Subcutaneous abdominal adipose tissue (tissue), 5 donors: ENCODE results near the gene BCAM.
"Not testable (repeated sequence)": the region's sequence is repeated elsewhere in the genome, so short reads cannot be mapped to it uniquely, and the experiment has no call there.

Experiments used
- H3K27ac ChIP-seq: one replicate; pipeline ENCODE4 v1.7.0; 2013; ENCODE audit warnings: low read depth, mild to moderate bottlenecking, inconsistent platforms, low read length, moderate library complexity
- H3K27me3 ChIP-seq, 5 donors: one replicate each; pipeline ENCODE4 v1.7.0; 2013; ENCODE audit warnings: low read length in 5 of 5, inconsistent platforms in 1 of 5; ENCODE audit not compliant: control insufficient read depth in 5 of 5, insufficient read depth in 4 of 5
- H3K36me3 ChIP-seq, 5 donors: one replicate each; pipeline ENCODE4 v1.7.0; 2013; ENCODE audit warnings: low read length in 5 of 5; ENCODE audit not compliant: control insufficient read depth in 5 of 5, insufficient read depth in 5 of 5
- H3K4me1 ChIP-seq, 5 donors: one replicate each; pipeline ENCODE4 v1.7.0; 2013; ENCODE audit warnings: low read length in 5 of 5, mild to moderate bottlenecking in 3 of 5, moderate library complexity in 1 of 5; ENCODE audit not compliant: control insufficient read depth in 5 of 5, insufficient read depth in 5 of 5
- H3K4me3 ChIP-seq, 5 donors: one replicate each; pipeline ENCODE4 v1.7.0; 2013; ENCODE audit warnings: low read length in 5 of 5, low read depth in 1 of 5
- H3K9ac ChIP-seq, 5 donors: one replicate each; pipeline ENCODE4 v1.7.0; 2013; ENCODE audit warnings: low read length in 5 of 5, mild to moderate bottlenecking in 4 of 5, moderate library complexity in 3 of 5
- H3K9me3 ChIP-seq, 5 donors: one replicate each; pipeline ENCODE4 v1.7.0; 2013; ENCODE audit warnings: low read length in 5 of 5; ENCODE audit not compliant: control insufficient read depth in 5 of 5
- donor health status: healthy.
- donor health status: healthy.
- donor health status: healthy.
- donor health status: healthy.
- donor health status: healthy.

BCAM gene

DNA sequence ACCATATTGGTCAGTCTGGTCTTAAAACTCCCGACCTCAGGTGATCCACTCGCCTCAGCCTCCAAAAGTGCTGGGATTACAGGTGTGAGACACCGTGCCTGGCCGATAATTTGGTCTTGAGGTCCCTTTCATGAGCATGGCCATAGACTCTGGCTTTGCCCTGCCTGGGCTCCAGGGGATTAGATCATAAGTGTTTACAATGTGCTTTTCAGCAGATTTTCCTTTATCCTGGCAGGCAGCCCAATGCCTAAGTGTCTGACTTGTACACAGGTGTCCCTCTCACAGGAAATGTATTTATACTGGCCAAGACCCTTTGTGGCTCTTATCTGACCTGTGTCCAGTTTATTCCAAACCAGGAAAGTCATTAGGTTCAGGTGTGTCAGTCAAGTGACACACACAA is 15.9 kb downstream of the BCAM start:
- H3K27me3 ChIP-seq = peaks cover 0 to 3% (median 0%) of the 10 kb centered on the region in 5 donors
- no peak overlapping the region for H3K27ac ChIP-seq
- H3K9ac ChIP-seq = no peak overlapping the region
- peaks cover 0 to 31% (median 3%) of the 10 kb centered on the region in 5 donors for H3K4me1 ChIP-seq
- no peaks in the 10 kb centered on the region for H3K36me3 ChIP-seq
- H3K4me3 ChIP-seq = no peak overlapping the region
- H3K9me3 ChIP-seq = no peaks in the 10 kb centered on the region

GRCh38 chr19:44832875-44833274 is 24.0 kb downstream of the BCAM start:
- H3K27me3 ChIP-seq = not testable (repeated sequence)

GRCh38 chr19:44834399-44834798 is 25.5 kb downstream of the BCAM start:
- not testable (repeated sequence) for H3K9ac ChIP-seq, H3K27ac ChIP-seq, H3K9me3 ChIP-seq

More at GRCh38 chr19:44832875-44833274, 24.0 kb downstream of the BCAM start:
- not testable (repeated sequence) for H3K9me3 ChIP-seq, H3K4me1 ChIP-seq, H3K27ac ChIP-seq, H3K36me3 ChIP-seq, H3K9ac ChIP-seq, H3K4me3 ChIP-seq

GRCh38 chr19:44839276-44839675 is 30.4 kb downstream of the BCAM start:
- Histone ChIP-seq H3K27ac (no peak overlapping the region), H3K9ac (no peak overlapping the region), H3K27me3 (peaks cover 0 to 2% (median 0%) of the 10 kb centered on the region in 5 donors), H3K4me1 (peaks cover 0 to 2% (median under 1%) of the 10 kb centered on the region in 5 donors), H3K4me3 (no peak overlapping the region), H3K9me3 (no peaks in the 10 kb centered on the region), H3K36me3 (no peaks in the 10 kb centered on the region)

More at GRCh38 chr19:44834399-44834798, 25.5 kb downstream of the BCAM start:
- H3K27me3 ChIP-seq, H3K4me3 ChIP-seq, H3K36me3 ChIP-seq, H3K4me1 ChIP-seq: not testable (repeated sequence)

DNA sequence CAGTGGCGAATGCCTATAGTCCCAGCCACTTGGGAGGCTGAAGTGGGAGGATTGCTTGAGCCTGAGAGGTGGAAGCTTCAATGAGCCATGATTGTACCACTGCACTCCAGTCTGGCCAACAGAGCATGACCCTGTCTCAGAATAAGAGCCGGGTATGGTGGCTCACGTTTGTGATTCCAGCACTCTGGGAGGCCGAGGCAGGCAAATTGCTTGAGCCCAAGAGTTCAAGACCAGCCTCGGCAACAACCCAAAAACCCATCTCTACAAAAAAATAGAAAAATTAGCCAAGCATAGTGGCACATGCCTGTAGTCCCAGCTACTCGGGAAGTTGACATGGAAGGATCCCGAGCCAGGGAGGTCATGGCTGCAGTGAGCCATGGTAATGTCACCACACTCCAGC is 31.9 kb downstream of the BCAM start:
- Histone ChIP-seq H3K4me1 (peaks cover 3 to 16% (median 13%) of the 10 kb centered on the region in 5 donors), H3K9ac (no peak overlapping the region), H3K4me3 (no peak overlapping the region), H3K27me3 (peaks cover 0 to 2% (median 0%) of the 10 kb centered on the region in 5 donors), H3K9me3 (no peaks in the 10 kb centered on the region), H3K36me3 (no peaks in the 10 kb centered on the region), H3K27ac (no peak overlapping the region)

DNA sequence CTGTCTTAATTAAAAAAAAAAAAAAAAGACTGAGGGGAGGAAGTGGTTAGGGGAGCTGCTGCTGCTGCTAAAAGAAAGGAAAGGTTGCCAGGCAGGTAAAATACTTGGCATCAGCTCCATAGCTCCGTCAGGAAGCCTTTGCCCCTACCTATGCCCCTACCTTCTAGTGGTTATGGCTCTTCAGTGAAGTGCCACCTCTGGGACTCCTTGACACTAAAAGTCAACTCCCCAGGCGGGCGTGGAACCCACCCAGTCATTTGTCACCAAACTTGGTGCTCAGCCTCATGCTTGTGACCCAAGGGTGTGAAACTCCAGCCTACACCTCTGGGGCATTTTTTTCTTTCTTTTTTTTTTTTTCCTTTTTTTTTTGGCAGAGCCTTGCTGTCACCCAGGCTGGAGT is 32.3 kb downstream of the BCAM start:
- H3K4me1 ChIP-seq = peaks cover 5 to 16% (median 13%) of the 10 kb centered on the region in 5 donors
- H3K9ac ChIP-seq = no peak overlapping the region
- H3K27ac ChIP-seq = no peak overlapping the region
- no peak overlapping the region for H3K4me3 ChIP-seq
- peaks cover 0 to 2% (median 0%) of the 10 kb centered on the region in 5 donors for H3K27me3 ChIP-seq
- H3K9me3 ChIP-seq = no peaks in the 10 kb centered on the region
- no peaks in the 10 kb centered on the region for H3K36me3 ChIP-seq

DNA sequence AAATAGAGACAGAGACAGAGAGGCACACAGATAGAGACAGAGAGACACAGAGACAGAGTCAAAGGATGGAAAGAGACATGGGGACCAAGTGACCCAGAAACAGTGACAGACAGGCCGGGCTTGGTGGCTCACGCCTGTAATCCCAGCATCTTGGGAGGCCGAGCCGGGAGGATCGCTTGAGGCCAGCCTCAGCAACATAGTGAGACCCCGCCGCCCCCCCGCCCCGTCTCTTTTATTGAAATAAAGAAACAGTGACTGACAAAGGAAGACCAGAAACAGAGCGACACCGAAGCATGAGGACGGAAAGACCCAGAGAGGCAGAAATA is 36.3 kb downstream of the BCAM start:
- H3K4me3 ChIP-seq = peak overlapping the region; percentile 54 to 72 (median 62)

DNA sequence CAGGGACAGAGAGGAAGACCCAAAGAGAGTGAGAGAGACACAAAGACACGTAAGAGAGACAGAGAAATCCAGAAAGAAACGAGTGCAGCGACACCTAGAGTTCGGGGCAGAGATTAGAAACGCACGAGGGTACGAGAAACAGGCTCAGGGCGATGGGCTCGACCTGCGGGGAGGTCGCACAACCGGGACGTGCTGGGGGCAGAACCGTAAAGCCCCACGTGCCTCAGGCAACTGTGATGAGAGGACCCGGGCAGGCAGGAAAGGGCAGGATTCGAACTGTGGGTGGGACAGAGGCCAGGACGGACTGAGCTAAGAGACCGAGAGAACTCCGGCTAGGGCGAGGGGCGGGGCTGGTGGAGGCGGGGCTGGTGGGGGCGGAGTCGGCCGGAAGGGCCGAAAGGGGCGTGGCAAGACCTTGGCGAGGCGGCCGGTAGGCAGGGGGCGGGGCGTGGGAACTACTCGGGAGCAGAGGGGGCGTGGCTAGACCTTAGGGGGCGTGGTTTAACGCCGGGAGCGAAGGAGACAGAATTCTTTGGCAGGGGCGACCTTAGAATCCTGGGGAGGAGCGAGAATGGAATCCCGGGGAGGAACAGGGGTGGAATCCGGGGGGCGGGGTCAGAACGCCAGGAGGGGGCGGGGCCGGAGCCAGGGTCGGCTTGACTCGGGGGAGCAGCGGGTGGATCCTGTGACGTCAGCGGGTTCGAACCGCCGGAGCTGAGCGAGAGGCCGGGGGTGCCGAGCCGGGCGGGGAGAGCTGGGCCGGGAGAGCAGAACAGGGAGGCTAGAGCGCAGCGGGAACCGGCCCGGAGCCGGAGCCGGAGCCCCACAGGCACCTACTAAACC is 36.9 kb downstream of the BCAM start, which contains the start of gene NECTIN2:
NECTIN2 (plus strand) TSS at position 686 of the 843 bp plus-strand sequence. CDS start 229 bp downstream, outside the sequence.
- H3K4me3 ChIP-seq = peak within 1 kb of the TSS; percentile 70 to 94 (median 84)
- no peaks in the 10 kb centered on the region for H3K27me3 ChIP-seq
- peaks cover 9 to 58% (median 41%) of the 10 kb centered on the region in 5 donors for H3K4me1 ChIP-seq

More for the DNA sequence above, 36.3 kb downstream of the BCAM start:
- H3K27ac ChIP-seq = peak overlapping the region; percentile 56
- H3K9me3 ChIP-seq = no peaks in the 10 kb centered on the region
- H3K27me3 ChIP-seq = no peaks in the 10 kb centered on the region
- no peaks in the 10 kb centered on the region for H3K36me3 ChIP-seq
- H3K4me1 ChIP-seq = peaks cover 9 to 52% (median 41%) of the 10 kb centered on the region in 5 donors
- peak overlapping the region in 4 of 5 donors; percentile 11 to 73 (median 52) for H3K9ac ChIP-seq

GRCh38 chr19:44846455-44847143 is 37.7 kb downstream of the BCAM start:
- H3K9ac ChIP-seq = peak overlapping the region; percentile 87 to 98 (median 97)
- H3K27ac ChIP-seq = peak overlapping the region; percentile 92

More for the DNA sequence above, 36.9 kb downstream of the BCAM start, which contains the start of gene NECTIN2:
- no peaks in the 10 kb centered on the region for H3K36me3 ChIP-seq
- no peaks in the 10 kb centered on the region for H3K9me3 ChIP-seq
- H3K27ac ChIP-seq = peak within 1 kb of the TSS; percentile 92
- peak within 1 kb of the TSS; percentile 87 to 98 (median 97) for H3K9ac ChIP-seq

More at GRCh38 chr19:44846455-44847143, 37.7 kb downstream of the BCAM start:
- Histone ChIP-seq H3K4me1 (peaks cover 9 to 66% (median 48%) of the 10 kb centered on the region in 5 donors), H3K27me3 (no peaks in the 10 kb centered on the region), H3K4me3 (peak overlapping the region; percentile 70 to 94 (median 84)), H3K36me3 (peaks cover 0 to 2% (median 0%) of the 10 kb centered on the region in 5 donors), H3K9me3 (no peaks in the 10 kb centered on the region)
